PC-3 (cell line): ENCODE measurements around the gene ULK4. TPM values are rescaled to one million over a fixed set of nuclear protein-coding genes. Genes with fewer than 3 reads are reported as not detected.

ENCODE experiments used
- ATAC-seq: fragments of 200-7000 bp; cut with Tn5 transposase; 2 replicates; pipeline ENCODE4 v1.9.1; 2020; ENCODE audit warnings: mild to moderate bottlenecking, moderate library complexity
- BruUV-seq: library from RNA; stranded (reverse); fragments of 400-500 nt; replicated peaks from 2 replicates; lab custom pipeline; 2021; lab: Mats Ljungman, UMichigan
- CTCF ChIA-PET: fragments of 300-600 bp; sonication (Branson Sonifier 250); formaldehyde crosslinking; loops from one replicate; lab custom pipeline; 2022; ENCODE audit warnings: antibody characterized with exemption; lab: Charles Lee
- POLR2A ChIA-PET: fragments of 300-600 bp; sonication (Branson Sonifier 250); formaldehyde crosslinking; loops from one replicate; lab custom pipeline; 2022; ENCODE audit warnings: antibody characterized with exemption; ENCODE audit not compliant: unreplicated experiment; lab: Charles Lee
- DNase-seq: peaks from one replicate; pipeline ENCODE4 v3.0.0-alpha.2; 2015
- H2AFZ ChIP-seq: fragments of 300-600 bp; sonication (generic); 2 replicates; pipeline ENCODE4 v1.6.0; 2016; ENCODE audit warnings: antibody characterized with exemption, low read length
- H3F3A ChIP-seq: fragments of 300-600 bp; sonication (generic); one replicate; pipeline ENCODE4 v1.6.0; 2017; ENCODE audit warnings: antibody characterized with exemption, low read length, control low read depth, mild to moderate bottlenecking; ENCODE audit not compliant: unreplicated experiment
- H3K27ac ChIP-seq: fragments of 300-600 bp; sonication (generic); 2 replicates; pipeline ENCODE4 v1.5.1; 2016; ENCODE audit warnings: mild to moderate bottlenecking, low read length
- H3K27me3 ChIP-seq: fragments of 300-600 bp; sonication (generic); 2 replicates; pipeline ENCODE4 v1.6.1; 2016; ENCODE audit warnings: low read length, mixed read lengths
- H3K36me3 ChIP-seq: fragments of 300-600 bp; sonication (generic); 2 replicates; pipeline ENCODE4 v1.6.1; 2016; ENCODE audit warnings: low read depth, mixed run types, low read length, mixed read lengths
- H3K4me1 ChIP-seq: fragments of 300-600 bp; sonication (generic); 2 replicates; pipeline ENCODE4 v1.5.1; 2016; ENCODE audit warnings: low read length; ENCODE audit not compliant: insufficient read depth
- H3K4me2 ChIP-seq: fragments of 300-600 bp; sonication (generic); 2 replicates; pipeline ENCODE4 v1.6.0; 2016; ENCODE audit warnings: low read length
- H3K4me3 ChIP-seq: fragments of 300-600 bp; sonication (generic); 2 replicates; pipeline ENCODE4 v1.5.1; 2016; ENCODE audit warnings: mild to moderate bottlenecking, low read length, mixed read lengths
- H3K79me2 ChIP-seq: fragments of 300-600 bp; sonication (generic); 2 replicates; pipeline ENCODE4 v1.6.1; 2017; ENCODE audit warnings: low read length, mixed read lengths
- H3K9ac ChIP-seq: fragments of 300-600 bp; sonication (generic); 2 replicates; pipeline ENCODE4 v1.6.0; 2016; ENCODE audit warnings: mild to moderate bottlenecking, low read length
- H3K9me2 ChIP-seq: fragments of 300-600 bp; sonication (generic); replicated peaks from 2 replicates; pipeline ENCODE4 v1.6.1; 2016; ENCODE audit warnings: mixed run types, low read length, mixed read lengths
- H3K9me3 ChIP-seq: fragments of 300-600 bp; sonication (generic); 2 replicates; pipeline ENCODE4 v1.6.1; 2016; ENCODE audit warnings: low read length, mixed read lengths
- H4K20me1 ChIP-seq: fragments of 300-600 bp; sonication (generic); 2 replicates; pipeline ENCODE4 v1.6.1; 2016; ENCODE audit warnings: low read length, mixed read lengths
- CTCF ChIP-seq: fragments of 300-600 bp; sonication (generic); conservative IDR thresholded peaks from 2 replicates; pipeline ENCODE4 v1.5.1; 2017; ENCODE audit warnings: antibody characterized with exemption, low read depth, mild to moderate bottlenecking, low read length
- EZH2 ChIP-seq: fragments of 300-600 bp; sonication (generic); IDR thresholded peaks from one replicate; pipeline ENCODE4 v1.6.1; 2017; ENCODE audit warnings: antibody characterized with exemption, mild to moderate bottlenecking, low read length; ENCODE audit not compliant: unreplicated experiment
- EZH2phosphoT487 ChIP-seq: fragments of 300-600 bp; sonication (generic); IDR thresholded peaks from 2 replicates; pipeline ENCODE4 v1.6.1; 2018; ENCODE audit warnings: mild to moderate bottlenecking, antibody characterized with exemption, low read length, borderline replicate concordance
- intact Hi-C: fragments of 100-400 bp; cut with micrococcal nuclease; formaldehyde crosslinking; loops from 2 replicates; pipeline ENCODE4 v1.9.0; 2023
- total RNA-seq: library from RNA; depleted of rRNA; stranded (reverse); fragments of >200 nt; gene quantifications from 2 replicates; pipeline ENCODE4 v1.2.3, GENCODE V29; 2014

Gene ULK4
- total RNA-seq, 1 experiment from 2014 or later: 4.8 TPM

- Histone ChIP-seq H3K9me3 (no peaks in the 10 kb centered on the region), H3K79me2 (no peaks in the 10 kb centered on the region), H2AFZ (no peak overlapping the region), H3F3A (no peaks in the 10 kb centered on the region), H3K9ac (no peak overlapping the region), H3K36me3 (no peaks in the 10 kb centered on the region), H3K4me3 (no peak overlapping the region), H4K20me1 (no peaks in the 10 kb centered on the region), H3K27ac (no peak overlapping the region), H3K9me2 (no peaks in the 10 kb centered on the region), H3K4me1 (peaks cover 18% of the 10 kb centered on the region), H3K4me2 (no peak overlapping the region), H3K27me3 (no peaks in the 10 kb centered on the region)
- intact Hi-C loops: no loop called here
- TF ChIP-seq CTCF (no peak), EZH2phosphoT487 (no peak), EZH2 (no peak)
- DNase-seq: no peak
- ChIA-PET CTCF (no interaction called here), POLR2A (interaction anchor here (0.7 kb wide), 1 partner anchor 12 kb away, joined by 3 read pairs; no protein-coding TSS in a partner anchor)
- ATAC-seq: no peak
- no TSS peak for BruUV-seq
Observed at GRCh38 chr3:41320953-41321641, 640.8 kb downstream of the ULK4 start.

GRCh38 chr3:41318520-41318919, 643.4 kb downstream of the ULK4 start:
- Histone ChIP-seq H3K9ac (no peak overlapping the region), H3K4me3 (no peak overlapping the region), H2AFZ (no peak overlapping the region), H3K4me1 (peaks cover 18% of the 10 kb centered on the region), H3K9me3 (no peaks in the 10 kb centered on the region), H3K79me2 (no peaks in the 10 kb centered on the region), H3K27me3 (no peaks in the 10 kb centered on the region), H3K27ac (peak overlapping the region; percentile 6), H3F3A (no peaks in the 10 kb centered on the region), H3K4me2 (peak overlapping the region; percentile 38; the same call in 1 of the 2 replicates), H4K20me1 (no peaks in the 10 kb centered on the region), H3K36me3 (no peaks in the 10 kb centered on the region), H3K9me2 (no peaks in the 10 kb centered on the region)
- POLR2A ChIA-PET: no interaction called here
- ATAC-seq: peak; percentile 91
- CTCF ChIA-PET: no interaction called here
- intact Hi-C loops: no loop called here
- BruUV-seq: no TSS peak
- DNase-seq: peak; percentile 64
- TF ChIP-seq EZH2 (no peak), CTCF (no peak), EZH2phosphoT487 (no peak)

- H3K36me3 ChIP-seq: no peaks in the 10 kb centered on the region
- H4K20me1 ChIP-seq: no peaks in the 10 kb centered on the region
- CTCF ChIA-PET: no interaction called here
- no TSS peak for BruUV-seq
- DNase-seq: peak; percentile 76
- TF ChIP-seq EZH2 (no peak), CTCF (no peak), EZH2phosphoT487 (no peak)
- H3K27me3 ChIP-seq: no peaks in the 10 kb centered on the region
- H2AFZ ChIP-seq: no peak overlapping the region
- intact Hi-C loops: loop anchor here (2.0 kb wide), 1 partner anchor 17 kb away; no protein-coding TSS in a partner anchor
- peak overlapping the region; percentile 1; the same call in 1 of the 2 replicates for H3K27ac ChIP-seq
- H3F3A ChIP-seq: no peaks in the 10 kb centered on the region
- H3K79me2 ChIP-seq: no peaks in the 10 kb centered on the region
- H3K9me3 ChIP-seq: no peaks in the 10 kb centered on the region
- POLR2A ChIA-PET: no interaction called here
- H3K4me3 ChIP-seq: no peak overlapping the region
- ATAC-seq: peak; percentile 75
- peak overlapping the region; percentile 38 for H3K4me2 ChIP-seq
- peaks cover 18% of the 10 kb centered on the region for H3K4me1 ChIP-seq
- no peaks in the 10 kb centered on the region for H3K9me2 ChIP-seq
- H3K9ac ChIP-seq: no peak overlapping the region
Observed at GRCh38 chr3:41317718-41318117, 644.2 kb downstream of the ULK4 start.
